ENCODE measurements around the gene KLHDC7A. TPM values are rescaled to one million over a fixed set of nuclear protein-coding genes. Genes with fewer than 3 reads are reported as not detected.

Gene KLHDC7A
- total RNA-seq (not detected in 2 replicates), polyA plus RNA-seq (not detected in 2 replicates), polyA minus RNA-seq (not detected in 2 replicates), Bru-seq, nascent RNA (not detected), BruChase-seq, experiment 1, labeled RNA remaining after a 6-hour chase (not detected), BruChase-seq, experiment 2, labeled RNA remaining after a 2-hour chase (not detected)
- polyA plus RNA-seq (2011; cell fraction: cytosol; rRNA removed), result not detected in 2 replicates
- not detected in 2 replicates for polyA plus RNA-seq (2011; cell fraction: nucleus; rRNA removed)
- not detected in 2 replicates for polyA plus RNA-seq (2012)
- polyA minus RNA-seq (2011; cell fraction: cytosol; rRNA and poly(A)+ RNA removed), result not detected
- not detected in 2 replicates for polyA minus RNA-seq (2011; cell fraction: nucleus; rRNA and poly(A)+ RNA removed)
- long read RNA-seq, result 0 reads

GRCh38 chr1:18480315-18481189 lies at the start of gene KLHDC7A:
TSS of gene KLHDC7A (plus strand) at chr1:18480930. CDS start at chr1:18480982, 52 bp downstream.
- no peak within 1 kb of the TSS for H2AFZ ChIP-seq (ENCODE audit: low read depth, low read length)
- FAIRE-seq (no peak), DNase-seq (ENCODE audit: low read depth, low spot score) (no peak)
- no peak for TF ChIP-seq FOS (IDR thresholded peaks at IDR 0.05; ENCODE audit: borderline replicate concordance, insufficient read depth, low read length)
- no peak for TF ChIP-seq MYC (IDR thresholded peaks at IDR 0.05; ENCODE audit: low read depth, low read length)
- TF ChIP-seq, protein P1, sequence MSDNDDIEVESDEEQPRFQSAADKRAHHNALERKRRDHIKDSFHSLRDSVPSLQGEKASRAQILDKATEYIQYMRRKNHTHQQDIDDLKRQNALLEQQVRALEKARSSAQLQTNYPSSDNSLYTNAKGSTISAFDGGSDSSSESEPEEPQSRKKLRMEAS (IDR thresholded peaks at IDR 0.05; ENCODE audit: insufficient read depth, insufficient read length), result no peak
- TF ChIP-seq POLR2AphosphoS5 (IDR thresholded peaks at IDR 0.05; ENCODE audit: insufficient read depth, low read depth, low read length), result no peak
- no peak for TF ChIP-seq GATA2 (IDR thresholded peaks at IDR 0.05; ENCODE audit: insufficient read depth, insufficient read length, low read depth, low read length)
- no peak for TF ChIP-seq JUN (IDR thresholded peaks at IDR 0.05; ENCODE audit: borderline replicate concordance, insufficient read depth, insufficient read length, low read depth)
- no peak for TF ChIP-seq POLR2A (IDR thresholded peaks at IDR 0.05; ENCODE audit: low read depth, low read length)
- TF ChIP-seq EZH2 (IDR thresholded peaks at IDR 0.05; ENCODE audit: borderline replicate concordance, low read depth, low read length, severe bottlenecking), result no peak
- no peak for TF ChIP-seq CTCF (IDR thresholded peaks at IDR 0.05; ENCODE audit: extremely low read depth in 1 of 2, insufficient read depth in 1 of 2, low read depth in 1 of 2, low read length in 2 of 2)
- no peak within 1 kb of the TSS for H3K27ac ChIP-seq (ENCODE audit: insufficient read depth, low read depth, low read length)
- no peaks in the 10 kb centered on the region for H3K9me1 ChIP-seq (replicated peaks; ENCODE audit: control insufficient read depth, extremely low read depth, insufficient read depth, low read length)
- ChIA-PET POLR2A (no interaction called here), CTCF (no interaction called here)
- dilution Hi-C loops (cut with MboI; ENCODE audit: extremely low pct_ligation_motif_present, low sequenced_read_pairs) (no loop called here), intact Hi-C loops (cut with micrococcal nuclease) (no loop called here)
- H3K27me3 ChIP-seq (ENCODE audit: control insufficient read depth in 2 of 2, insufficient read depth in 2 of 2, low read length in 2 of 2), result no peaks in the 10 kb centered on the region
- no peaks in the 10 kb centered on the region for H4K20me1 ChIP-seq (replicated peaks; ENCODE audit: control insufficient read depth, extremely low read depth, insufficient read depth, low read length)
- H3K9ac ChIP-seq (replicated peaks; ENCODE audit: extremely low read depth, insufficient read depth, low read length), result no peak within 1 kb of the TSS
- H3K36me3 ChIP-seq (ENCODE audit: control insufficient read depth in 2 of 2, extremely low read depth in 1 of 2, insufficient read depth in 2 of 2, low read length in 2 of 2), result no peaks in the 10 kb centered on the region
- H3K4me1 ChIP-seq (ENCODE audit: control insufficient read depth, extremely low read depth, insufficient read depth, low read length), result no peaks in the 10 kb centered on the region
- H3K9me3 ChIP-seq (replicated peaks; ENCODE audit: control insufficient read depth, insufficient read depth, low read length), result no peaks in the 10 kb centered on the region
- no TSS peak for BruUV-seq (replicated peaks)
- H3K79me2 ChIP-seq (ENCODE audit: control insufficient read depth, insufficient read depth, low read length), result no peaks in the 10 kb centered on the region
- H3K4me3 ChIP-seq (replicated peaks in 1 of 3; ENCODE audit: insufficient read depth in 1 of 3, low read depth in 1 of 3, low read length in 3 of 3), result no peak within 1 kb of the TSS
- no peak within 1 kb of the TSS for H3K4me2 ChIP-seq (ENCODE audit: insufficient read depth, low read length)

Measured in endothelial cell of umbilical vein (primary cell).